DND-41 (cell line): ENCODE results near the gene PHLPP1.

Experiments used
- ATAC-seq: fragments of 200-7000 bp; cut with Tn5 transposase; 3 replicates; pipeline ENCODE4 v1.9.1; 2021; ENCODE audit warnings: low read depth; ENCODE audit not compliant: insufficient read depth
- DNase-seq: peaks from one replicate; pipeline ENCODE4 v3.0.0-alpha.2; 2020
- H2AFZ ChIP-seq: 2 replicates; pipeline ENCODE4 v1.6.0; 2012; ENCODE audit warnings: low read depth, low read length
- H3K27ac ChIP-seq: 2 replicates; pipeline ENCODE4 v1.5.1; 2012; ENCODE audit warnings: low read length, inconsistent platforms
- H3K27me3 ChIP-seq: fragments of 200-600 bp; sonication (generic); 2 replicates; pipeline ENCODE4 v1.6.0; 2012; ENCODE audit warnings: low read length, mild to moderate bottlenecking, inconsistent platforms; ENCODE audit not compliant: insufficient read depth, poor library complexity
- H3K36me3 ChIP-seq: 2 replicates; pipeline ENCODE4 v1.5.1; 2012; ENCODE audit warnings: low read length, inconsistent platforms; ENCODE audit not compliant: insufficient read depth
- H3K4me1 ChIP-seq: 2 replicates; pipeline ENCODE4 v1.5.1; 2012; ENCODE audit warnings: mild to moderate bottlenecking, low read length; ENCODE audit not compliant: insufficient read depth
- H3K4me2 ChIP-seq: 2 replicates; pipeline ENCODE4 v1.6.0; 2012; ENCODE audit warnings: mild to moderate bottlenecking, moderate library complexity, low read length, inconsistent platforms; ENCODE audit not compliant: insufficient read depth
- H3K4me3 ChIP-seq, 2 experiments: fragments of 200-600 bp in 1 of 2; shearing (Covaris generic) in 1 of 2; 2 replicates each; pipeline ENCODE4 v1.5.1; 2012 to 2016; ENCODE audit warnings: inconsistent platforms in 2 of 2, low read length in 2 of 2, mild to moderate bottlenecking in 2 of 2, low read depth in 1 of 2, moderate library complexity in 1 of 2
- H3K79me2 ChIP-seq: 2 replicates; pipeline ENCODE4 v1.6.0; 2012; ENCODE audit warnings: low read length, inconsistent platforms; ENCODE audit not compliant: insufficient read depth
- H3K9ac ChIP-seq: 2 replicates; pipeline ENCODE4 v1.6.0; 2012; ENCODE audit warnings: low read depth, mild to moderate bottlenecking, inconsistent platforms, low read length, moderate library complexity
- H3K9me3 ChIP-seq: 2 replicates; pipeline ENCODE4 v1.5.1; 2012; ENCODE audit warnings: low read length, moderate library complexity, mild to moderate bottlenecking, inconsistent platforms; ENCODE audit not compliant: insufficient read depth, severe bottlenecking
- H4K20me1 ChIP-seq: 2 replicates; pipeline ENCODE4 v1.6.0; 2012; ENCODE audit warnings: low read length; ENCODE audit not compliant: insufficient read depth
- EZH2 ChIP-seq: IDR thresholded peaks from 3 replicates; pipeline ENCODE4 v1.6.1; 2012; ENCODE audit warnings: borderline replicate concordance, low read depth, mild to moderate bottlenecking, moderate library complexity, low read length, inconsistent platforms; ENCODE audit not compliant: severe bottlenecking
- TF ChIP-seq, protein P1 (sequence below): IDR thresholded peaks from 2 replicates; pipeline ENCODE4 v1.5.1; 2012; ENCODE audit warnings: borderline replicate concordance, low read length, moderate library complexity, mild to moderate bottlenecking; ENCODE audit not compliant: poor library complexity, severe bottlenecking; ENCODE audit errors: extremely low read depth

PHLPP1 gene

DNA sequence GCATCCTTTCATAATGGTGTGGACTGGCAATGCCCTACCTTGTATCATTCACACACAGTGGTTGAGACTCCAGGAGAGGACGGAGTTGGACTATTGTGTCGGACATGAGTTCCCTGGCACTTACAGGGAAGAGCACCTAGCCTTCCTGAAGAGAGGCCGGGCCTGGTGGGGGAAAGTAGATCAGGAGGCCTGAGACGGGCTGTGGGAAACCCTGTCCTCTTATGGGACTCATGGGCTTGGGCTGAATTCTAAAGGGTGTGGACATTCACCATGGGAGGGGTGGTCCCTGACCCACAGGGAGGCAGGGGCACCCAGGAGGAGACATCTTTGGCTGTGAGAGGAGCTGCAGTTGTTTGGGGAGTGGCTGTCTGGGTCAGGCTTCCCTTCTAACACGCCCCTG lies 286.5 kb downstream of the PHLPP1 start:
- H3K9ac ChIP-seq: no peak overlapping the region
- no peak overlapping the region for H2AFZ ChIP-seq
- no peak overlapping the region for H3K4me2 ChIP-seq
- DNase-seq: no peak
- H3K9me3 ChIP-seq: no peaks in the 10 kb centered on the region
- H3K79me2 ChIP-seq: no peaks in the 10 kb centered on the region
- no peaks in the 10 kb centered on the region for H3K27me3 ChIP-seq
- H3K36me3 ChIP-seq: no peaks in the 10 kb centered on the region
- ATAC-seq: no peak
- H3K4me1 ChIP-seq: no peaks in the 10 kb centered on the region
- TF ChIP-seq EZH2: no peak
- TF ChIP-seq, protein P1, sequence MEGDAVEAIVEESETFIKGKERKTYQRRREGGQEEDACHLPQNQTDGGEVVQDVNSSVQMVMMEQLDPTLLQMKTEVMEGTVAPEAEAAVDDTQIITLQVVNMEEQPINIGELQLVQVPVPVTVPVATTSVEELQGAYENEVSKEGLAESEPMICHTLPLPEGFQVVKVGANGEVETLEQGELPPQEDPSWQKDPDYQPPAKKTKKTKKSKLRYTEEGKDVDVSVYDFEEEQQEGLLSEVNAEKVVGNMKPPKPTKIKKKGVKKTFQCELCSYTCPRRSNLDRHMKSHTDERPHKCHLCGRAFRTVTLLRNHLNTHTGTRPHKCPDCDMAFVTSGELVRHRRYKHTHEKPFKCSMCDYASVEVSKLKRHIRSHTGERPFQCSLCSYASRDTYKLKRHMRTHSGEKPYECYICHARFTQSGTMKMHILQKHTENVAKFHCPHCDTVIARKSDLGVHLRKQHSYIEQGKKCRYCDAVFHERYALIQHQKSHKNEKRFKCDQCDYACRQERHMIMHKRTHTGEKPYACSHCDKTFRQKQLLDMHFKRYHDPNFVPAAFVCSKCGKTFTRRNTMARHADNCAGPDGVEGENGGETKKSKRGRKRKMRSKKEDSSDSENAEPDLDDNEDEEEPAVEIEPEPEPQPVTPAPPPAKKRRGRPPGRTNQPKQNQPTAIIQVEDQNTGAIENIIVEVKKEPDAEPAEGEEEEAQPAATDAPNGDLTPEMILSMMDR: no peak
- H4K20me1 ChIP-seq: no peaks in the 10 kb centered on the region
- H3K27ac ChIP-seq: no peak overlapping the region
- no peak overlapping the region for H3K4me3 ChIP-seq

DNA sequence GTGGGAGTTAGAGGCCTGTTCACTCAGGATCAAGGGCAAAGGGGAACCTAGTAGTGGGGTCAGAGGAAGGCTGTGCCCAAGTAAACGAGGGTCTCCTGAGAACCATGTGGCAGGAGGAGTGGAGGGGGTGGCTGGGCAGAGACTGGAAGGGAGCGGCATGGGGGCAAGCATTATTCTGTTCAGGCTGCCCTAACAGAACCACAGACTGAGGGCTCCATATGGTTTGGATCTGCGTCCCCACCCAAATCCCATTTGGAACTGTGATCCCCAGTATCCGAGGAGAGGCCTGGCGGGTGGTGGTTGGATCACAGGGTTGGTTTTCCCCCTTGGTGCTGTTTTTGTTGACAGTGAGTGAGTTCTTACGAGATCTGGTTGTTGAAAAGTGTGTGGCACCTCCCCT lies 287.0 kb downstream of the PHLPP1 start:
- Histone ChIP-seq H3K9me3 (no peaks in the 10 kb centered on the region), H3K4me3 (no peak overlapping the region), H3K4me2 (no peak overlapping the region), H3K9ac (no peak overlapping the region), H3K36me3 (no peaks in the 10 kb centered on the region), H3K4me1 (no peaks in the 10 kb centered on the region), H3K79me2 (no peaks in the 10 kb centered on the region), H2AFZ (no peak overlapping the region), H3K27ac (no peak overlapping the region), H4K20me1 (no peaks in the 10 kb centered on the region), H3K27me3 (no peaks in the 10 kb centered on the region)
- ATAC-seq (no peak), DNase-seq (no peak)
- no peak for TF ChIP-seq EZH2
- TF ChIP-seq, protein P1: no peak

DNA sequence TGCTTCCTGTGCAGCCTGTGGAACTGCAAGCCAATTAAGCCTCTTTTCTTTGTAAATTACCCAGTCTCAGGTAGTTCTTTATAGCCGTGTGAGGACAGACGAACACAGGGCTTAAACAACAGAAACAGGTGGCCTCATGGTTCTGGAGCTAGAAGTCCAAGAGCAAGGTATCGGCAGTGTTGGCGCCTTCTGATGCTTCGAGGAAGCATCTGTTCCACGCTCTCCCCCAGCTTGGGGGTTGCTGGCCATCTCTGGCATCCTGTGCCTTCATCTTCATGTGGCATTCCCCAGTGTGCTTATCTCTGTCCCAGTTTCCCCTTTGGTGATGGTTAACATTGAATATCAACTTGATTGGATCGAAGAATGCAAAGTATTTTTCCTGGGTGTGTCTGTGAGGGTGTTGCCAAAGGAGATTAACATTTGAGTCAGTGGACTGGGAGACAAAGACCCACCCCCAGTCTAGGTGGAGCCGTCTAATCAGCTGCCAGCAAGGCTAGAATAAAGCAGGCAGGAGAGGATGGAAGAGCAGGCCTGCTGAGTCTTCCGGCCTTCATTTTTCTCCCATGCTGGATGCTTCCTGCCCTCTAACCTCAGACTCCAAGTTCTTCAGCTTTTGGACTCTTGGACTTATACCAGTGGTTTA lies 287.6 kb downstream of the PHLPP1 start:
- Histone ChIP-seq H3K27me3 (no peaks in the 10 kb centered on the region), H4K20me1 (no peaks in the 10 kb centered on the region), H3K79me2 (no peaks in the 10 kb centered on the region), H3K4me1 (no peaks in the 10 kb centered on the region), H3K27ac (no peak overlapping the region), H3K4me2 (no peak overlapping the region), H3K36me3 (no peaks in the 10 kb centered on the region), H3K9ac (no peak overlapping the region), H3K9me3 (no peaks in the 10 kb centered on the region), H3K4me3 (no peak overlapping the region), H2AFZ (no peak overlapping the region)
- TF ChIP-seq, protein P1: no peak
- no peak for TF ChIP-seq EZH2
- no peak for DNase-seq
- ATAC-seq: no peak
